ENCODE data around the gene CEP20.

Gene CEP20

DNA sequence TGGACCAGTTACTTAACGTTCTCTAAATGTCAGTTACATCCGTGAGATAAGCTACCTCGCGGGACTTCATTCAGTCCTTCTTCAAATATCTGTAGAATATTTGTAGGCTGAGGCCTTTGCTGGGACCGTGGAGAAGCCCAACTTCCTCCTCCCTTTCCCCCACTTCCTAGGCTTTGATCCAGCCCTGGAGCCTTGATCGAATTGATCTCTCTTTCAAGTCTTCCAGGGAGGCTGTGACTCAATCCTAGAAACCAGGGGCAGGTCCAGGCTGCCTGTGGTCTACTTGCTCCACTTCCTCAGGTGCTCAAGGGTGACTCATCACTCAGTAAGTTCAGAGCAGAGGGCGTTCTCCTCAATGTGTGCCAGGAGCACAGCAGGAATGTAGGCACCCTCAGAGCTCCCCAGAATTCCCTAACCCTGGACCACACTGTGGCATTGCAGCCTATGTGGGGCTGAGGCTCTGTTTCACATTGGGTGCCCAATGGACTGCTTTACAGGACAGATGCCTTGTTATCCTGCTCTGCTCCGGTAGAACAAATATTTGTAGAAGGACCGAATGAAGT lies 11.2 kb upstream of the CEP20 start:
- no peak overlapping the region for H3K4me3 ChIP-seq (ENCODE audit: control insufficient read depth, low read depth, low read length)
- TF ChIP-seq, protein P1, sequence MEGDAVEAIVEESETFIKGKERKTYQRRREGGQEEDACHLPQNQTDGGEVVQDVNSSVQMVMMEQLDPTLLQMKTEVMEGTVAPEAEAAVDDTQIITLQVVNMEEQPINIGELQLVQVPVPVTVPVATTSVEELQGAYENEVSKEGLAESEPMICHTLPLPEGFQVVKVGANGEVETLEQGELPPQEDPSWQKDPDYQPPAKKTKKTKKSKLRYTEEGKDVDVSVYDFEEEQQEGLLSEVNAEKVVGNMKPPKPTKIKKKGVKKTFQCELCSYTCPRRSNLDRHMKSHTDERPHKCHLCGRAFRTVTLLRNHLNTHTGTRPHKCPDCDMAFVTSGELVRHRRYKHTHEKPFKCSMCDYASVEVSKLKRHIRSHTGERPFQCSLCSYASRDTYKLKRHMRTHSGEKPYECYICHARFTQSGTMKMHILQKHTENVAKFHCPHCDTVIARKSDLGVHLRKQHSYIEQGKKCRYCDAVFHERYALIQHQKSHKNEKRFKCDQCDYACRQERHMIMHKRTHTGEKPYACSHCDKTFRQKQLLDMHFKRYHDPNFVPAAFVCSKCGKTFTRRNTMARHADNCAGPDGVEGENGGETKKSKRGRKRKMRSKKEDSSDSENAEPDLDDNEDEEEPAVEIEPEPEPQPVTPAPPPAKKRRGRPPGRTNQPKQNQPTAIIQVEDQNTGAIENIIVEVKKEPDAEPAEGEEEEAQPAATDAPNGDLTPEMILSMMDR (IDR thresholded peaks at IDR 0.05; ENCODE audit: control insufficient read depth, insufficient read depth, low read depth, low read length, missing control alignments) = no peak
- peak; percentile 38 for DNase-seq (ENCODE audit: low read depth)

DNA sequence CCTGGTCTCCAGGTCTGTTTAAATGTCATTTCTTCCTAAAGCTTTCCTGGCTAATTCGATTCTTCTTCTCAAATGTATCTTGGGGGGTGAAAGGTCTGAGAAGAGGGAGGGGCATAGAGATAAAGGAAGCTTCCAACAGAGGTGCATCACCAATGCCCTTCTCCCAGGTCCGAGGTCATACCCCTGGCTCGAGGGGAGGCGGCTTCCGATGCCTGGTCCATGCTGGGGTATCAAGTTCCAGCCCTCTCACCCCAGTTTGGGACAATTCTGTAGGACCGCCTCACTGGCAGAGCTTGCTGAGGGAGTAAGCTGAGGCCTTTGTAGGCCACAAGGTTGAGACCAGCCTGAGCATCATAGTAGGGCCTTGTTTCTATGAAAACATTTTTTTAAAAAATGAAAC lies 10.3 kb upstream of the CEP20 start:
- no peak overlapping the region for H3K4me3 ChIP-seq (ENCODE audit: control insufficient read depth, low read depth, low read length)
- TF ChIP-seq, protein P1 (IDR thresholded peaks at IDR 0.05; ENCODE audit: control insufficient read depth, insufficient read depth, low read depth, low read length, missing control alignments) = no peak
- DNase-seq (ENCODE audit: low read depth) = no peak

DNA sequence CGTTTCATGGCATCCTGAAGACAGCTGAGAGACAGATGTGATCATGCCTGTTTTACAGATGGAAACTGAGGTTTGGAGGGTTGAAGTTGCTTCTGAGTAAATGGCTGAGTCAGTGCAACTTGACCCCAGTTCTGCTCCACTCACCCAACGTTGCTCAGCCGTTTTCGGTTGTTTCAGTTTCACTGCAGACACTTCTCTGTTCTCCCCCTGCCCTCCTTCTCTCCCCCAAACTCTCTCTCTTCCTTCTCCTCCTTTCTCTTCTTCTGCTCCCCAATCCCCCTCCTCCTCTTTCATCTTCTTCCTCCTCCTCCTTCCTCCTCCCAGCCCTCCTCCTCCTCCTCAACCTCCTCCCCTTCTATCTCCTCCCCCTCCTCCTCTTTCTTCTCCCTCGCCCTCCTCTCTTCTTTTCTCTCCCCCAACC lies 9.4 kb upstream of the CEP20 start:
- TF ChIP-seq, protein P1 (IDR thresholded peaks at IDR 0.05; ENCODE audit: control insufficient read depth, insufficient read depth, low read depth, low read length, missing control alignments) = no peak
- peak overlapping the region; percentile 27 for H3K4me3 ChIP-seq (ENCODE audit: control insufficient read depth, low read depth, low read length)
- no peak for DNase-seq (ENCODE audit: low read depth)

DNA sequence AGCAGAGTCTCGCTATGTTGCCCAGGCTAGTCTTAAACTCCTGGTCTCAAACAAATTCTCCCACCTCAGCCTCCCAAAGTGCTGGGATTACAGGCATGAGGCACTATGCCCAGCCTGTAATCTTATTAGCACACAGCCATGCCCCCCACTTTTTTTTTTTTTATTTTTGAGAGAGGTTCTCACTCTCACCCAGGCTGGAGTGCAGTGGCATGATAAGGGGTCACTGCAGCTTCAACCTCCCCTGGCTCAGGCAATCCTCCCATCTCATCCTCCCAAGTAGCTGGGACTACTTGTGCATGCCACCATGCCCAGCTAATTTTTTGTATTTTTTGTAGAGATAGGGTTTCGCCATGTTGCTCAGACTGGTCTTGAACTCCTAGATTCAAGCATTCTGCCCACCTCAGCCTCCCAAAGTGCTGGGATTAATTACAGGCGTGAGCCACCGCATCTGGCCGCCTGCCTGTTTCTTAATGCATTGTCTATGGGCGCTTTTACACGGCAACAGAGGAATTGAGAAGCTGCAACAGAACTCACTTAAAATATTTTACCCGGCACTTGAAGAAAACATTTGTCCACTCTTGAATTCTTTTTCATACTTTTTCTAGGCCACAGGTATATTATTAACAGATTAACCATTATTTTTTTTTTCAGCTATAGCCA lies 8.8 kb upstream of the CEP20 start:
- TF ChIP-seq, protein P1 (IDR thresholded peaks at IDR 0.05; ENCODE audit: control insufficient read depth, insufficient read depth, low read depth, low read length, missing control alignments) = no peak
- H3K4me3 ChIP-seq (ENCODE audit: control insufficient read depth, low read depth, low read length) = no peak overlapping the region
- no peak for DNase-seq (ENCODE audit: low read depth)

- DNase-seq (ENCODE audit: low read depth) = no peak
- TF ChIP-seq, protein P1 (IDR thresholded peaks at IDR 0.05; ENCODE audit: control insufficient read depth, insufficient read depth, low read depth, low read length, missing control alignments) = no peak
- no peak overlapping the region for H3K4me3 ChIP-seq (ENCODE audit: control insufficient read depth, low read depth, low read length)
Measured at GRCh38 chr16:15894571-15895374, 6.4 kb upstream of the CEP20 start.

DNA sequence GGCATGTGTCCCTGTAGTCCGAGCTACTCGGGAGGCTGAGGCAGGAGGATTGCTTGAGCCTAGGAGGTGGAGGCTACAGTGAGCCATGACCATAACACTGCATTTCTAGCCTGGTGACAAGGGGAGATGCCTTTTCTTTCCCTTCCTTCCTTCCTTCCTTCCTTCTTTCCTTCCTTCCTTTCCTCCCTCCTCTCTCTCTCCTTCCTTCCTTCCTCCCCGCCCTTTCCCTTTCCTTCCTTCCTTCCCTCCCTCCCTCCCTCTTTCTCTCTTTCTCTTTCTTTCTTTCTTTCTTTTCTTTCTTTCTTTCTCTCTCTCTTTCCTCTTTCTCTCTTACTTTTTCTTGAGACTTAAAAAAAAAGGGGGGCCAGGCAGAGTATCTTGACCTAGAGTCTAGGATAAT lies 3.1 kb upstream of the CEP20 start:
- no peak for DNase-seq (ENCODE audit: low read depth)
- H3K4me3 ChIP-seq (ENCODE audit: control insufficient read depth, low read depth, low read length) = no peak overlapping the region
- TF ChIP-seq, protein P1 (IDR thresholded peaks at IDR 0.05; ENCODE audit: control insufficient read depth, insufficient read depth, low read depth, low read length, missing control alignments) = no peak
